Neuronal stem cell (in vitro differentiated cells): ENCODE data around the gene CCDC60.

ENCODE experiments used
- DNase-seq: peaks from one replicate; pipeline ENCODE4 v3.0.0-alpha.2; 2013; ENCODE audit warnings: low spot score
- H2AFZ ChIP-seq: one replicate; pipeline ENCODE4 v1.6.1; 2013; ENCODE audit warnings: mild to moderate bottlenecking, low read length, inconsistent platforms
- H2AK5ac ChIP-seq: 2 replicates; pipeline ENCODE4 v1.6.1; 2013; ENCODE audit warnings: low read depth, mild to moderate bottlenecking, inconsistent platforms, low read length, moderate library complexity, mixed read lengths
- H2BK120ac ChIP-seq: 2 replicates; pipeline ENCODE4 v1.6.1; 2013; ENCODE audit warnings: low read depth, mild to moderate bottlenecking, inconsistent platforms, low read length, moderate library complexity, mixed read lengths
- H2BK12ac ChIP-seq: one replicate; pipeline ENCODE4 v1.6.1; 2013; ENCODE audit warnings: low read length, inconsistent platforms
- H2BK15ac ChIP-seq: 2 replicates; pipeline ENCODE4 v1.6.1; 2013; ENCODE audit warnings: mild to moderate bottlenecking, low read length, inconsistent platforms, mixed read lengths
- H2BK5ac ChIP-seq: one replicate; pipeline ENCODE4 v1.6.1; 2013; ENCODE audit warnings: inconsistent platforms, mild to moderate bottlenecking, low read length, moderate library complexity
- H3K14ac ChIP-seq: one replicate; pipeline ENCODE4 v1.6.1; 2013; ENCODE audit warnings: low read length, inconsistent platforms
- H3K18ac ChIP-seq: 2 replicates; pipeline ENCODE4 v1.6.1; 2013; ENCODE audit warnings: low read length, inconsistent platforms
- H3K23ac ChIP-seq: 2 replicates; pipeline ENCODE4 v1.6.1; 2013; ENCODE audit warnings: low read depth, mild to moderate bottlenecking, mixed read lengths, low read length, inconsistent platforms; ENCODE audit not compliant: poor library complexity
- H3K27ac ChIP-seq: replicated peaks from 3 replicates; pipeline ENCODE4 v1.5.1; 2013; ENCODE audit warnings: low read length, inconsistent platforms
- H3K27me3 ChIP-seq, 3 experiments: 2 replicates each; pipeline ENCODE4 v1.6.1; 2013; ENCODE audit warnings: low read length in 3 of 3, mild to moderate bottlenecking in 2 of 3, inconsistent platforms in 1 of 3, low read depth in 1 of 3, mixed read lengths in 1 of 3, moderate library complexity in 1 of 3; ENCODE audit not compliant: control insufficient read depth in 3 of 3, insufficient read depth in 3 of 3
- H3K36me3 ChIP-seq, 2 donors: replicated peaks in 1 of 2; 2 replicates each; pipeline ENCODE4 v1.6.1; 2013; ENCODE audit warnings: low read length in 2 of 2; ENCODE audit not compliant: control insufficient read depth in 2 of 2, insufficient read depth in 2 of 2
- H3K4ac ChIP-seq: 2 replicates; pipeline ENCODE4 v1.6.1; 2013; ENCODE audit warnings: inconsistent platforms, mild to moderate bottlenecking, low read length, moderate library complexity
- H3K4me1 ChIP-seq, 2 donors: 1 replicate in 1 of 2; 2 replicates in 1 of 2; pipeline ENCODE4 v1.6.1; 2013; ENCODE audit warnings: low read length in 2 of 2, low read depth in 1 of 2; ENCODE audit not compliant: control insufficient read depth in 2 of 2, insufficient read depth in 1 of 2
- H3K4me2 ChIP-seq: one replicate; pipeline ENCODE4 v1.6.1; 2013; ENCODE audit warnings: mild to moderate bottlenecking, low read length, inconsistent platforms; ENCODE audit not compliant: insufficient read depth, poor library complexity, severe bottlenecking
- H3K4me3 ChIP-seq, 2 donors: 2 replicates each; pipeline ENCODE4 v1.5.1; 2013; ENCODE audit warnings: low read length in 2 of 2, mild to moderate bottlenecking in 2 of 2, inconsistent platforms in 1 of 2, moderate library complexity in 1 of 2
- H3K79me1 ChIP-seq: one replicate; pipeline ENCODE4 v1.6.1; 2013; ENCODE audit warnings: low read depth, mild to moderate bottlenecking, inconsistent platforms, low read length, moderate library complexity
- H3K9ac ChIP-seq: one replicate; pipeline ENCODE4 v1.6.1; 2013; ENCODE audit warnings: mild to moderate bottlenecking, low read depth, low read length, inconsistent platforms; ENCODE audit not compliant: poor library complexity
- H3K9me3 ChIP-seq, 2 donors: replicated peaks in 1 of 2; 2 replicates each; pipeline versions ENCODE3 to v1.6.1; 2013; ENCODE audit warnings: low read length in 2 of 2, mild to moderate bottlenecking in 2 of 2, inconsistent platforms in 1 of 2, low read depth in 1 of 2, mixed read lengths in 1 of 2, moderate library complexity in 1 of 2; ENCODE audit not compliant: control insufficient read depth in 2 of 2, insufficient read depth in 1 of 2
- H4K8ac ChIP-seq: one replicate; pipeline ENCODE4 v1.6.1; 2013; ENCODE audit warnings: low read depth, mild to moderate bottlenecking, inconsistent platforms, low read length, moderate library complexity
- H4K91ac ChIP-seq: one replicate; pipeline ENCODE4 v1.6.1; 2013; ENCODE audit warnings: low read length, low read depth, mild to moderate bottlenecking, inconsistent platforms; ENCODE audit not compliant: poor library complexity
- WGBS, 2 donors: extraction: QIAGEN DNeasy Blood & Tissue Kit; methylation state at CpG; one replicate each; pipeline ENCODE4 v1.1.7; 2013; ENCODE audit warnings: missing lambda C conversion rate in 2 of 2, mixed read lengths in 1 of 2; ENCODE audit not compliant: insufficient read length in 2 of 2, insufficient replicate concordance in 1 of 2; ENCODE audit errors: extremely low coverage in 2 of 2; 5-methylcytosine and 5-hydroxymethylcytosine counted together

The CCDC60 gene

GRCh38 chr12:119378903-119379302, 44.4 kb downstream of the CCDC60 start:
- H3K4me2 ChIP-seq, result no peak overlapping the region
- no peaks in the 10 kb centered on the region for H3K79me1 ChIP-seq
- H3K4me3 ChIP-seq, result no peak overlapping the region
- H3K18ac ChIP-seq, result no peak overlapping the region
- H3K9me3 ChIP-seq, result no peaks in the 10 kb centered on the region
- H4K8ac ChIP-seq, result no peak overlapping the region
- no peaks in the 10 kb centered on the region for H3K36me3 ChIP-seq
- H2BK5ac ChIP-seq, result no peak overlapping the region
- no peak overlapping the region for H2BK120ac ChIP-seq
- no peak overlapping the region for H3K4ac ChIP-seq
- no peaks in the 10 kb centered on the region for H3K27me3 ChIP-seq
- WGBS, 2 donors, result no CpG with 5 or more reads among the region's 4 CpGs
- DNase-seq, result no peak
- H3K23ac ChIP-seq, result no peak overlapping the region
- no peak overlapping the region for H3K14ac ChIP-seq
- H3K27ac ChIP-seq, result no peak overlapping the region
- H2BK15ac ChIP-seq, result no peak overlapping the region
- H2BK12ac ChIP-seq, result no peak overlapping the region
- no peak overlapping the region for H4K91ac ChIP-seq
- H3K9ac ChIP-seq, result no peak overlapping the region
- no peak overlapping the region for H2AFZ ChIP-seq
- no peak overlapping the region for H2AK5ac ChIP-seq
- peaks cover 0 to 2% of the 10 kb centered on the region in 2 donors for H3K4me1 ChIP-seq

- H4K8ac ChIP-seq, result no peak overlapping the region
- no CpG with 5 or more reads among the region's 5 CpGs for WGBS, 2 donors
- no peak overlapping the region for H3K27ac ChIP-seq
These were observed 47.1 kb downstream of the CCDC60 start for GRCh38 chr12:119381471-119382235.

GRCh38 chr12:119383206-119383605, 48.7 kb downstream of the CCDC60 start:
- Histone ChIP-seq H2BK5ac (no peak overlapping the region), H3K27me3 (no peaks in the 10 kb centered on the region), H3K9ac (no peak overlapping the region), H2BK120ac (no peak overlapping the region), H2BK15ac (no peak overlapping the region), H4K91ac (no peak overlapping the region), H3K23ac (no peak overlapping the region), H3K4ac (no peak overlapping the region), H3K18ac (no peak overlapping the region), H2AK5ac (no peak overlapping the region), H3K9me3 (no peaks in the 10 kb centered on the region), H3K36me3 (no peaks in the 10 kb centered on the region), H4K8ac (no peak overlapping the region), H3K4me3 (no peak overlapping the region), H3K4me2 (no peak overlapping the region), H3K4me1 (peaks cover 0 to 6% of the 10 kb centered on the region in 2 donors), H2BK12ac (no peak overlapping the region), H2AFZ (no peak overlapping the region), H3K79me1 (no peaks in the 10 kb centered on the region), H3K27ac (no peak overlapping the region), H3K14ac (no peak overlapping the region)
- no peak for DNase-seq
- WGBS, 2 donors, result no CpG with 5 or more reads among the region's 7 CpGs

More at GRCh38 chr12:119381471-119382235, 47.1 kb downstream of the CCDC60 start:
- Histone ChIP-seq H4K91ac (no peak overlapping the region), H3K9me3 (no peaks in the 10 kb centered on the region), H3K9ac (no peak overlapping the region), H3K4me2 (no peak overlapping the region), H3K4ac (no peak overlapping the region), H2AFZ (no peak overlapping the region), H2BK12ac (no peak overlapping the region), H2BK5ac (no peak overlapping the region), H3K36me3 (no peaks in the 10 kb centered on the region), H2AK5ac (no peak overlapping the region), H3K27me3 (no peaks in the 10 kb centered on the region), H3K23ac (no peak overlapping the region), H3K4me3 (no peak overlapping the region), H2BK15ac (no peak overlapping the region), H3K14ac (no peak overlapping the region), H2BK120ac (no peak overlapping the region), H3K18ac (peak overlapping the region; percentile 22), H3K4me1 (peaks cover 0 to 3% of the 10 kb centered on the region in 2 donors), H3K79me1 (no peaks in the 10 kb centered on the region)
- no peak for DNase-seq

GRCh38 chr12:119384340-119384739, 49.8 kb downstream of the CCDC60 start:
- no peak overlapping the region for H4K91ac ChIP-seq
- no peak overlapping the region for H4K8ac ChIP-seq
- H2AK5ac ChIP-seq, result no peak overlapping the region
- no peak overlapping the region for H3K4me2 ChIP-seq
- peaks cover 0 to 6% of the 10 kb centered on the region in 2 donors for H3K4me1 ChIP-seq
- H3K79me1 ChIP-seq, result no peaks in the 10 kb centered on the region
- no CpG with 5 or more reads among the region's 5 CpGs for WGBS, 2 donors
- H3K14ac ChIP-seq, result no peak overlapping the region
- no peak overlapping the region for H3K27ac ChIP-seq
- no peak overlapping the region for H2BK5ac ChIP-seq
- H3K9me3 ChIP-seq, result no peaks in the 10 kb centered on the region
- no peak overlapping the region for H2BK15ac ChIP-seq
- H3K36me3 ChIP-seq, result no peaks in the 10 kb centered on the region
- H3K23ac ChIP-seq, result no peak overlapping the region
- H3K4me3 ChIP-seq, result no peak overlapping the region
- no peak overlapping the region for H3K4ac ChIP-seq
- no peak overlapping the region for H2AFZ ChIP-seq
- no peak for DNase-seq
- peak overlapping the region; percentile 31 for H3K18ac ChIP-seq
- no peak overlapping the region for H3K9ac ChIP-seq
- H2BK120ac ChIP-seq, result no peak overlapping the region
- H2BK12ac ChIP-seq, result no peak overlapping the region
- no peaks in the 10 kb centered on the region for H3K27me3 ChIP-seq
